ENCODE measurements around the gene CAPZA1. TPM values are rescaled to one million over a fixed set of nuclear protein-coding genes. Genes with fewer than 3 reads are reported as not detected.

The CAPZA1 gene
- total and polyA plus RNA-seq, 2 of the 8 experiments (the other 6 are each of a cell fraction or from before 2014, with no cell fraction given): 48.9 to 107 TPM

DNA sequence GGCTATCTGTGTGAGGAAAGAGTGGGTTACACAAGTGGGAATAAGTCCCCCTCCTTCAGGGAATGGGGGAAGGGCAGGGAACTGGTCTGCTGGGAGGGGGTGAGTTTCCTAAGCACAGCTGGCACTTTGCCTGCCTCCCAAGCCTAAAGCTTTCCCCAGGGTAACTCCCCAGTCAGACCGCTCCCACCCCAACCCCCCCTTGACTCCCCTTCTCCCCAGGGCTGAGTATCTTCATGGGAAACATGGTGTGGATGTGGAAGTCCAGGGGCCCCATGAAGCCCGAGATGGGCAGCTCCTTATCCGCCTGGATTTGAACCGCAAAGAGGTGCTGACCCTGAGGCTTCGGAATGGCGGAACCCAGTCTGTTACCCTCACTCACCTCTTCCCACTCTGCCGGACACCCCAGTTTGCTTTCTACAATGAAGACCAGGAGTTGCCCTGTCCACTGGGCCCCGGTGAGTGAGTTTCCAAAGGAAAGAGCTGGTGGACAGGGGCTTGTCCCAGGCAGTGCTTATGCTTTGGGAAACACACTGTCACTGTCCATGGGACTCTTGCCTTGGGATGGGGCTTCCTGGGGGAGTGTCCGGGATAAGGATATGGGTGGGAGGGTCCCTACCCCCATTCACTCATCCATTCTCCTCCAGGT is 69.7 kb downstream of the CAPZA1 start (continued):
- TF ChIP-seq SIN3A (conservative IDR thresholded peaks at IDR 0.05 in 1 of 2, IDR thresholded peaks at IDR 0.05 in 1 of 2; ENCODE audit: low read depth in 1 of 2, low read length in 2 of 2) (no peak), GTF2F1 (IDR thresholded peaks at IDR 0.05; ENCODE audit: borderline replicate concordance, low read depth, low read length) (no peak), KDM1A (IDR thresholded peaks at IDR 0.05; ENCODE audit: borderline replicate concordance, low read length) (no peak), SP2 (IDR thresholded peaks at IDR 0.05; ENCODE audit: low read length) (no peak), RFX5 (IDR thresholded peaks at IDR 0.05; ENCODE audit: borderline replicate concordance, low read depth, low read length) (no peak)
